WI38 (cell line): ENCODE measurements around the gene NLGN4X.

Experiments used
- H3K4me3 ChIP-seq: 2 replicates; pipeline ENCODE4 v1.5.1; 2011; ENCODE audit warnings: low read depth, mild to moderate bottlenecking, control low read depth, low read length
- TF ChIP-seq, protein P1 (sequence below): IDR thresholded peaks from 2 replicates; pipeline ENCODE4 v1.5.1; 2012; ENCODE audit warnings: low read depth, mild to moderate bottlenecking, control low read depth, low read length

Gene NLGN4X

GRCh38 chrX:6163721-6164120, 64.9 kb downstream of the NLGN4X start:
- H3K4me3 ChIP-seq: no peak overlapping the region
- TF ChIP-seq, protein P1, sequence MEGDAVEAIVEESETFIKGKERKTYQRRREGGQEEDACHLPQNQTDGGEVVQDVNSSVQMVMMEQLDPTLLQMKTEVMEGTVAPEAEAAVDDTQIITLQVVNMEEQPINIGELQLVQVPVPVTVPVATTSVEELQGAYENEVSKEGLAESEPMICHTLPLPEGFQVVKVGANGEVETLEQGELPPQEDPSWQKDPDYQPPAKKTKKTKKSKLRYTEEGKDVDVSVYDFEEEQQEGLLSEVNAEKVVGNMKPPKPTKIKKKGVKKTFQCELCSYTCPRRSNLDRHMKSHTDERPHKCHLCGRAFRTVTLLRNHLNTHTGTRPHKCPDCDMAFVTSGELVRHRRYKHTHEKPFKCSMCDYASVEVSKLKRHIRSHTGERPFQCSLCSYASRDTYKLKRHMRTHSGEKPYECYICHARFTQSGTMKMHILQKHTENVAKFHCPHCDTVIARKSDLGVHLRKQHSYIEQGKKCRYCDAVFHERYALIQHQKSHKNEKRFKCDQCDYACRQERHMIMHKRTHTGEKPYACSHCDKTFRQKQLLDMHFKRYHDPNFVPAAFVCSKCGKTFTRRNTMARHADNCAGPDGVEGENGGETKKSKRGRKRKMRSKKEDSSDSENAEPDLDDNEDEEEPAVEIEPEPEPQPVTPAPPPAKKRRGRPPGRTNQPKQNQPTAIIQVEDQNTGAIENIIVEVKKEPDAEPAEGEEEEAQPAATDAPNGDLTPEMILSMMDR: no peak

DNA sequence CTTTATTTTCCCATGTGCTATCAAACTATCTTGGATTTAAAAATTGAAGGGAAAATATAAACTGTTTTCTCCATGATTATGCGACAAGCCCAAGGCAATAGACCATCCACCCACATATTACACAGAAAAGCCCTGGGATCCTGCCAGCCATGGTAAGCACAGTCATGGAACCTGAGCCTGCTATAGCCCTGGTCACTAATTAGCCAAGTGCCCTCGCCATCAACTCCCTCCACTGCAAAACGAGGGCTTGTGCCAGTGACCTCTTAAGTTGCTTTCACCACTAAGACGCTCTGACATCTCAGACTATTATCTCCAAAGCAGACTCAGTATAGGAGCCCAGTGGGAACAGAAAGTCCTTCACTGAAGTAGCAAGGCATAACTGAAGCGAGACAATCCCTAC, 69.2 kb downstream of the NLGN4X start:
- TF ChIP-seq, protein P1: no peak

GRCh38 chrX:6151971-6152370, 76.7 kb downstream of the NLGN4X start:
- H3K4me3 ChIP-seq: no peak overlapping the region
- TF ChIP-seq, protein P1: no peak

More for the DNA sequence above, 69.2 kb downstream of the NLGN4X start:
- H3K4me3 ChIP-seq: no peak overlapping the region

DNA sequence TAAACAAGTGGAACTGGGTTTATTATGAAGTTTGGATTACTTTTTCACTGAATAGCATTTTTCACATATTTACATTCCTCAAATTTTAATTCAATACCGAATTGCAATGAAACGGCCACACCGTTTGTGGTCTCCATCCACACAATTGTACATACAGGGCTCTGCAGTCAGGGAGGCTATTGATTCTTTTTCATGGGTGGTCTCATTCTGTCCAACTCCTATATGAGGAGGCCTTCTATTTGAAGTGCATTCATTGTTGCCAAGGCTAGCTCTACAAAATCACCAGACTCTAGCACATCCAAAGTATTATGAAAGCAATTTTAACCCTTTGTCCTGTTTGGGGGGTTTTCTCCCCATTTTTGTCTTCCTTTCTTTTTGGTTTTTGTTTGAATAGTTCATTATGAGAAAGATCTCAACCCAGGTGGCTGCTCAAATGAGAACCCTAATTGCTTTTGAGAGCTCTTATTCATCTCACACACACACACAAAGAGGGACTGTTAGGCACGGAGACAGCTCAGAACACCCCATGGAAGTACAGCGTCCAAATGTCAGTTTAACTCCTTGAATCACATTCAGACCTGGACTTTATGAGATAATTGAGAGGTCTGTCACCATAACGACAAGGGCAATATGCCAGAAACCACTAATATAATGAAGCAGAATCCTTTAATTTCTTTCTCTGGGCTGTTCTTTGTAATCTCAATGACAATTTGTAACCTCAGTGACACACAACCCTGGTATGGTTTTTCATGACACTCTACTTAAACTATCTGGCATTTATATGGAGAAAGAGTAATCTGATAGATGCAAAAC, 79.4 kb downstream of the NLGN4X start:
- H3K4me3 ChIP-seq: no peak overlapping the region
- TF ChIP-seq, protein P1: no peak

GRCh38 chrX:6134255-6134654, 94.4 kb downstream of the NLGN4X start:
- TF ChIP-seq, protein P1: no peak

DNA sequence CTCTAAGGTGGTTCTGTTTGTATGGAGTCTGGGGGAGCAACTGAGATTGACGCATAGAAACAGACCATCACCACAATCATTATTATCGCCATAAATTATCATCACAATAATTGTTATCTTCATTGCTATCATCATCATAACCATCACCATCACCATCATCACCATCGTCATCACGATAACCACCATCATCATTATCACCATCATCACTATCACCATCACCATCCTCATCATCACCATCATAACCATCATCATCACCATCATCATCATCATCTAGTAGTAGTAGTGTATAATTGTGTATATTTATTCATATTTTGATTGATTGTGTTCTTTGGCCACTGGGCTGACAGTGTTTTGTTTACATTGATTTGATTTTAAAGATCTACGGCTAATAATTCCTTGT, 95.7 kb downstream of the NLGN4X start:
- TF ChIP-seq, protein P1: no peak

More at GRCh38 chrX:6134255-6134654, 94.4 kb downstream of the NLGN4X start:
- H3K4me3 ChIP-seq: no peak overlapping the region

DNA sequence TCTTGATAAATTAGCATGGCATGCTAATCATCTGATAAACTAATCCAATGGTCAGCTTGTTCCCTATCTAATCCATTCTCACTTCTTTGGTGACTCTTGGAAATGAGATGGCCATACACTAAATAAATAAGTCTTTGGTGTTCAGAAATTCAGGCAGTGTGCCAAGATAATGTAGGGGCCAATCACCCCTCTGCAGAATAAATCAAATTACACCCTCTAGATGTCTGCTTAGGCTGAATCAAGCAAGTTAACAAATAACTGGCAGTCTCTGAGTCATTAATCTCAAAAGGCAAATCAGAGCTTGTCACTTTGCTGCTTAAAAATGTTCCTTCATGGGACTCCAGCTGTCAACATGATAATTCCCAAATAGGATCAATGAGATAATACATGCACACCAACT, 97.4 kb downstream of the NLGN4X start:
- no peak overlapping the region for H3K4me3 ChIP-seq
- TF ChIP-seq, protein P1: no peak

More for the DNA sequence above, 95.7 kb downstream of the NLGN4X start:
- H3K4me3 ChIP-seq: no peak overlapping the region
